Transverse colon (tissue), 3 donors: ENCODE data around the gene ZNF525.

Source experiments
- EP300 ChIP-seq: sonication (generic); formaldehyde crosslinking; IDR thresholded peaks from one replicate; pipeline ENCODE4 v1.6.1; 2017; ENCODE audit warnings: antibody characterized with exemption, low read depth
- POLR2A ChIP-seq: fragments of 450-650 bp; IDR thresholded peaks from one replicate; pipeline ENCODE4 v1.6.1; 2016; ENCODE audit warnings: antibody characterized with exemption, mild to moderate bottlenecking, moderate library complexity
- TF ChIP-seq, protein P1 (sequence below), 5 experiments: fragments of 200-600 bp in 3 of 5; fragments of 450-650 bp in 2 of 5; sonication (generic) in 3 of 5; IDR thresholded peaks; 1 replicate in 2 of 5; 2 replicates in 3 of 5; pipeline ENCODE4 v1.5.1; 2016 to 2017; ENCODE audit warnings: antibody characterized with exemption in 5 of 5, inconsistent platforms in 3 of 5, mild to moderate bottlenecking in 2 of 5, moderate library complexity in 1 of 5

DNA sequence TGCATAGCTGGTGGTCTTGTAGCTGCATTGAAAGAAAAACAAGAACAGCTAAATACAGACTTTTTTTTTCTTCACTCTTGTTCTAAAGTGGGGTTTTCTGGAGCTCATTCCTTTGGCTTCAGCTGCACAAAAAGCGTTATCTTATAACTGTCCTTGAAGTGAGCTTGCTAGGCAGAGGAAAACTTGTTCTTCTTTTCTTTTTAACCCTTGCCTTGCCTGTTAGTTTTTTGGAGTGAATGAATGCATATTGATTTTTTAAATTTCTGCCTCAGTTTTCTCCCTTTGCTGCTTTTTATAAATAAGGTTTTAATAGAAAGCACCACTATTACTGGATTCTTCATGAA, 31.0 kb downstream of the ZNF525 start:
- TF ChIP-seq, protein P1, sequence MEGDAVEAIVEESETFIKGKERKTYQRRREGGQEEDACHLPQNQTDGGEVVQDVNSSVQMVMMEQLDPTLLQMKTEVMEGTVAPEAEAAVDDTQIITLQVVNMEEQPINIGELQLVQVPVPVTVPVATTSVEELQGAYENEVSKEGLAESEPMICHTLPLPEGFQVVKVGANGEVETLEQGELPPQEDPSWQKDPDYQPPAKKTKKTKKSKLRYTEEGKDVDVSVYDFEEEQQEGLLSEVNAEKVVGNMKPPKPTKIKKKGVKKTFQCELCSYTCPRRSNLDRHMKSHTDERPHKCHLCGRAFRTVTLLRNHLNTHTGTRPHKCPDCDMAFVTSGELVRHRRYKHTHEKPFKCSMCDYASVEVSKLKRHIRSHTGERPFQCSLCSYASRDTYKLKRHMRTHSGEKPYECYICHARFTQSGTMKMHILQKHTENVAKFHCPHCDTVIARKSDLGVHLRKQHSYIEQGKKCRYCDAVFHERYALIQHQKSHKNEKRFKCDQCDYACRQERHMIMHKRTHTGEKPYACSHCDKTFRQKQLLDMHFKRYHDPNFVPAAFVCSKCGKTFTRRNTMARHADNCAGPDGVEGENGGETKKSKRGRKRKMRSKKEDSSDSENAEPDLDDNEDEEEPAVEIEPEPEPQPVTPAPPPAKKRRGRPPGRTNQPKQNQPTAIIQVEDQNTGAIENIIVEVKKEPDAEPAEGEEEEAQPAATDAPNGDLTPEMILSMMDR (IDR thresholded peaks at IDR 0.05): no peak
- TF ChIP-seq POLR2A (no peak), EP300 (no peak)
